GM23338 (cell line): ENCODE measurements around the gene TPCN2. TPM values are rescaled to one million over a fixed set of nuclear protein-coding genes. Genes with fewer than 3 reads are reported as not detected.

Experiments
- ATAC-seq: fragments of 200-7000 bp; cut with Tn5 transposase; 3 replicates; pipeline ENCODE4 v1.9.1; 2020
- DNase-seq: peaks from one replicate; pipeline ENCODE4 v3.0.0-alpha.2; 2015; ENCODE audit warnings: low spot score
- H2AFZ ChIP-seq: fragments of 200-600 bp; sonication (generic); 2 replicates; pipeline ENCODE4 v1.8.0; 2016; ENCODE audit warnings: antibody characterized with exemption, mild to moderate bottlenecking, moderate library complexity
- H3F3A ChIP-seq: fragments of 200-600 bp; sonication (generic); replicated peaks from 2 replicates; pipeline ENCODE4 v1.8.0; 2017; ENCODE audit warnings: antibody characterized with exemption, mixed run types, low read depth
- H3K27ac ChIP-seq: fragments of 200-600 bp; sonication (generic); 2 replicates; pipeline ENCODE4 v1.6.1; 2016; ENCODE audit warnings: low read depth
- H3K27me3 ChIP-seq: fragments of 200-600 bp; sonication (generic); 2 replicates; pipeline ENCODE4 v1.8.0; 2016; ENCODE audit warnings: mild to moderate bottlenecking, mixed run types, moderate library complexity; ENCODE audit not compliant: insufficient read depth
- H3K36me3 ChIP-seq: fragments of 200-600 bp; sonication (generic); 2 replicates; pipeline ENCODE4 v1.8.0; 2016; ENCODE audit warnings: mild to moderate bottlenecking; ENCODE audit not compliant: insufficient read depth
- H3K4me1 ChIP-seq: fragments of 200-600 bp; sonication (generic); 2 replicates; pipeline ENCODE4 v1.8.0; 2016; ENCODE audit warnings: mild to moderate bottlenecking, moderate library complexity; ENCODE audit not compliant: insufficient read depth
- H3K4me2 ChIP-seq: fragments of 200-600 bp; sonication (generic); 2 replicates; pipeline ENCODE4 v1.7.1; 2017; ENCODE audit warnings: mixed run types
- H3K4me3 ChIP-seq: fragments of 200-600 bp; sonication (generic); 2 replicates; pipeline ENCODE4 v1.6.1; 2016; ENCODE audit warnings: mixed run types
- H3K79me2 ChIP-seq: fragments of 200-600 bp; sonication (generic); replicated peaks from 2 replicates; pipeline ENCODE4 v1.8.0; 2017; ENCODE audit warnings: mild to moderate bottlenecking; ENCODE audit not compliant: insufficient read depth
- H3K9me2 ChIP-seq: fragments of 200-600 bp; sonication (generic); 2 replicates; pipeline ENCODE4 v1.8.0; 2017; ENCODE audit not compliant: insufficient read depth
- H4K20me1 ChIP-seq: fragments of 200-600 bp; sonication (generic); replicated peaks from 2 replicates; pipeline ENCODE4 v1.8.0; 2017; ENCODE audit warnings: mild to moderate bottlenecking; ENCODE audit not compliant: insufficient read depth
- H3K27ac Mint-ChIP-seq: 2 replicates; pipeline ENCODE4 v1.8.0; 2020; ENCODE audit warnings: inconsistent platforms, mild to moderate bottlenecking, moderate library complexity, mixed read lengths
- H3K27me3 Mint-ChIP-seq: 3 replicates; pipeline ENCODE4 v1.8.0; 2022; ENCODE audit warnings: low read depth, mild to moderate bottlenecking, moderate library complexity, mixed read lengths, inconsistent platforms; ENCODE audit not compliant: insufficient read depth, poor library complexity
- H3K36me3 Mint-ChIP-seq: 3 replicates; pipeline ENCODE4 v1.8.0; 2021; ENCODE audit warnings: low read depth, mild to moderate bottlenecking, inconsistent platforms, moderate library complexity, mixed read lengths
- H3K4me1 Mint-ChIP-seq: 3 replicates; pipeline ENCODE4 v1.8.0; 2020; ENCODE audit warnings: mild to moderate bottlenecking, inconsistent platforms, mixed read lengths
- H3K4me3 Mint-ChIP-seq: 3 replicates; pipeline ENCODE4 v1.8.0; 2021; ENCODE audit warnings: moderate library complexity, mild to moderate bottlenecking, inconsistent platforms, mixed read lengths
- H3K9me3 Mint-ChIP-seq: 3 replicates; pipeline ENCODE4 v1.8.0; 2020; ENCODE audit warnings: moderate library complexity, mild to moderate bottlenecking, inconsistent platforms, mixed read lengths
- CREB1 ChIP-seq: fragments of 250-450 bp; sonication (Bioruptor Pico); IDR thresholded peaks from 2 replicates; pipeline ENCODE4 v1.5.0; 2020; ENCODE audit warnings: low read depth, mild to moderate bottlenecking, moderate library complexity
- CTCF ChIP-seq, 2 experiments: fragments of 200-600 bp in 1 of 2; sonication (generic) in 1 of 2; conservative IDR thresholded peaks; 2 replicates each; pipeline versions ENCODE4 v1.5.1 to v1.6.1; 2016 to 2017; ENCODE audit warnings: antibody characterized with exemption in 2 of 2, low read depth in 2 of 2, mild to moderate bottlenecking in 2 of 2, moderate library complexity in 1 of 2
- ETS1 ChIP-seq: IDR thresholded peaks from 2 replicates; pipeline ENCODE4 v1.6.1; 2016; ENCODE audit warnings: antibody characterized with exemption
- EZH2 ChIP-seq: fragments of 200-600 bp; sonication (generic); IDR thresholded peaks from one replicate; pipeline ENCODE4 v1.8.0; 2017; ENCODE audit warnings: antibody characterized with exemption, mild to moderate bottlenecking, low read depth; ENCODE audit not compliant: unreplicated experiment
- EZH2phosphoT487 ChIP-seq: fragments of 200-600 bp; sonication (generic); IDR thresholded peaks from one replicate; pipeline ENCODE4 v1.8.1; 2018; ENCODE audit warnings: antibody characterized with exemption; ENCODE audit not compliant: unreplicated experiment
- JUNB ChIP-seq: IDR thresholded peaks from one replicate; pipeline ENCODE4 v1.6.1; 2016; ENCODE audit warnings: antibody characterized with exemption; ENCODE audit not compliant: unreplicated experiment
- NANOG ChIP-seq: IDR thresholded peaks from 2 replicates; pipeline ENCODE4 v1.6.1; 2016; ENCODE audit warnings: antibody characterized with exemption, borderline replicate concordance
- POLR2AphosphoS5 ChIP-seq: IDR thresholded peaks from 2 replicates; pipeline ENCODE4 v1.6.1; 2016; ENCODE audit warnings: antibody characterized with exemption, low read depth
- REST ChIP-seq: IDR thresholded peaks from one replicate; pipeline ENCODE4 v1.6.1; 2018; ENCODE audit warnings: antibody characterized with exemption; ENCODE audit not compliant: unreplicated experiment
- STAT1 ChIP-seq: IDR thresholded peaks from one replicate; pipeline ENCODE4 v1.6.1; 2016; ENCODE audit warnings: antibody characterized with exemption; ENCODE audit not compliant: unreplicated experiment
- ZNF114 ChIP-seq: fragments of 250-450 bp; sonication (Bioruptor Pico); IDR thresholded peaks from 2 replicates; pipeline ENCODE4 v1.5.0; 2020; ENCODE audit warnings: mild to moderate bottlenecking, moderate library complexity
- ZNF331 ChIP-seq: fragments of 250-450 bp; sonication (Bioruptor Pico); IDR thresholded peaks from 2 replicates; pipeline ENCODE4 v1.5.0; 2020; ENCODE audit warnings: low read depth, mild to moderate bottlenecking, moderate library complexity
- ZNF462 ChIP-seq: fragments of 250-450 bp; sonication (Bioruptor Pico); IDR thresholded peaks from 2 replicates; pipeline ENCODE4 v1.5.0; 2020; ENCODE audit warnings: mild to moderate bottlenecking, moderate library complexity
- polyA plus RNA-seq: library from polyadenylated mRNA; unstranded; fragments of >200 nt; fragmentation: Nextera tagmentation; extraction: Ambion mirVana; gene quantifications from 2 replicates; pipeline ENCODE4 v1.2.1, GENCODE V29; 2016
- total RNA-seq: library from RNA; depleted of rRNA; stranded (reverse); fragments of >200 nt; shearing (Covaris generic); gene quantifications from 2 replicates; pipeline ENCODE4 v1.2.3, GENCODE V29; 2014

Gene TPCN2
- total and polyA plus RNA-seq, 2 experiments from 2014 or later = 5.8 to 14.7 TPM

- no peaks in the 10 kb centered on the region for H4K20me1 ChIP-seq
- Mint-ChIP-seq H3K4me3 (no peak overlapping the region), H3K27me3 (peaks cover 3% of the 10 kb centered on the region), H3K27ac (no peak overlapping the region), H3K4me1 (no peaks in the 10 kb centered on the region), H3K9me3 (peaks cover 23% of the 10 kb centered on the region), H3K36me3 (peaks cover 13% of the 10 kb centered on the region; the same call in 2 of the 3 replicates)
- H3K79me2 ChIP-seq = no peaks in the 10 kb centered on the region
- H3K4me2 ChIP-seq = no peak overlapping the region
- H3K27ac ChIP-seq = no peak overlapping the region
- no peaks in the 10 kb centered on the region for H3F3A ChIP-seq
- H3K4me1 ChIP-seq = no peaks in the 10 kb centered on the region
- no peaks in the 10 kb centered on the region for H3K36me3 ChIP-seq
- DNase-seq = no peak
- H2AFZ ChIP-seq = no peak overlapping the region
- no peak for ATAC-seq
- TF ChIP-seq CREB1 (CRISPR knock-in tag) (no peak), ETS1 (no peak), NANOG (no peak), ZNF462 (no peak), CTCF (conservative IDR thresholded peaks at IDR 0.05; ENCODE audit: low read depth in 2 of 2) (no peak), JUNB (no peak), REST (no peak), ZNF331 (CRISPR knock-in tag) (no peak), ZNF114 (no peak), STAT1 (no peak), EZH2phosphoT487 (no peak), POLR2AphosphoS5 (no peak), EZH2 (no peak)
- H3K4me3 ChIP-seq = no peak overlapping the region
- peaks cover 2% of the 10 kb centered on the region; the same call in 1 of the 2 replicates for H3K9me2 ChIP-seq
- H3K27me3 ChIP-seq = no peaks in the 10 kb centered on the region
Observed at GRCh38 chr11:69142895-69143294, 94.2 kb downstream of the TPCN2 start.
